ENCODE measurements around the gene ETNK1. TPM values are rescaled to one million over a fixed set of nuclear protein-coding genes. Genes with fewer than 3 reads are reported as not detected.

The ETNK1 gene
- total RNA-seq, 2 experiments from 2014 or later: 54.9 to 55.2 TPM

- DNase-seq: no peak
- ChIA-PET POLR2A (no interaction called here), CTCF (no interaction called here)
- H3K9me3 Mint-ChIP-seq: no peaks in the 10 kb centered on the region
- intact Hi-C loops (cut with micrococcal nuclease): no loop called here
- no peaks in the 10 kb centered on the region for H3K36me3 Mint-ChIP-seq (ENCODE audit: low read depth)
- TF ChIP-seq, protein P1, sequence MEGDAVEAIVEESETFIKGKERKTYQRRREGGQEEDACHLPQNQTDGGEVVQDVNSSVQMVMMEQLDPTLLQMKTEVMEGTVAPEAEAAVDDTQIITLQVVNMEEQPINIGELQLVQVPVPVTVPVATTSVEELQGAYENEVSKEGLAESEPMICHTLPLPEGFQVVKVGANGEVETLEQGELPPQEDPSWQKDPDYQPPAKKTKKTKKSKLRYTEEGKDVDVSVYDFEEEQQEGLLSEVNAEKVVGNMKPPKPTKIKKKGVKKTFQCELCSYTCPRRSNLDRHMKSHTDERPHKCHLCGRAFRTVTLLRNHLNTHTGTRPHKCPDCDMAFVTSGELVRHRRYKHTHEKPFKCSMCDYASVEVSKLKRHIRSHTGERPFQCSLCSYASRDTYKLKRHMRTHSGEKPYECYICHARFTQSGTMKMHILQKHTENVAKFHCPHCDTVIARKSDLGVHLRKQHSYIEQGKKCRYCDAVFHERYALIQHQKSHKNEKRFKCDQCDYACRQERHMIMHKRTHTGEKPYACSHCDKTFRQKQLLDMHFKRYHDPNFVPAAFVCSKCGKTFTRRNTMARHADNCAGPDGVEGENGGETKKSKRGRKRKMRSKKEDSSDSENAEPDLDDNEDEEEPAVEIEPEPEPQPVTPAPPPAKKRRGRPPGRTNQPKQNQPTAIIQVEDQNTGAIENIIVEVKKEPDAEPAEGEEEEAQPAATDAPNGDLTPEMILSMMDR (IDR thresholded peaks at IDR 0.05): peak; percentile 47
- peaks cover 4% of the 10 kb centered on the region for H3K27me3 Mint-ChIP-seq
- ATAC-seq: peak; percentile 53
- no peak overlapping the region for H3K4me3 Mint-ChIP-seq
- peaks cover 3% of the 10 kb centered on the region for H3K4me1 Mint-ChIP-seq (ENCODE audit: low read depth)
- H3K27ac Mint-ChIP-seq: no peak overlapping the region
These were observed 84.3 kb downstream of the ETNK1 start for GRCh38 chr12:22709292-22709691.

GRCh38 chr12:22712083-22712482 is 87.1 kb downstream of the ETNK1 start:
- CTCF ChIA-PET: interaction anchor here (1.0 to 1.5 kb wide), 2 partner anchors 8 to 492 kb away, joined by 3 to 4 read pairs; no protein-coding TSS in a partner anchor
- POLR2A ChIA-PET: no interaction called here
- H3K27me3 Mint-ChIP-seq: peaks cover 2% of the 10 kb centered on the region
- ATAC-seq (no peak), DNase-seq (no peak)
- H3K36me3 Mint-ChIP-seq (ENCODE audit: low read depth): no peaks in the 10 kb centered on the region
- intact Hi-C loops (cut with micrococcal nuclease): no loop called here
- H3K9me3 Mint-ChIP-seq: no peaks in the 10 kb centered on the region
- no peak overlapping the region for H3K4me3 Mint-ChIP-seq
- TF ChIP-seq, protein P1 (IDR thresholded peaks at IDR 0.05): no peak
- H3K4me1 Mint-ChIP-seq (ENCODE audit: low read depth): peaks cover 3% of the 10 kb centered on the region
- no peak overlapping the region for H3K27ac Mint-ChIP-seq

- no peaks in the 10 kb centered on the region for H3K4me1 Mint-ChIP-seq (ENCODE audit: low read depth)
- no peaks in the 10 kb centered on the region for H3K9me3 Mint-ChIP-seq
- ChIA-PET CTCF (interaction anchor here (1.5 kb wide), 1 partner anchor 30 kb away, joined by 3 read pairs; no protein-coding TSS in a partner anchor), POLR2A (interaction anchor here (0.6 kb wide), 1 partner anchor 18 kb away, joined by 3 read pairs; no protein-coding TSS in a partner anchor)
- no peak overlapping the region for H3K4me3 Mint-ChIP-seq
- DNase-seq: no peak
- TF ChIP-seq, protein P1 (IDR thresholded peaks at IDR 0.05): no peak
- H3K36me3 Mint-ChIP-seq (ENCODE audit: low read depth): no peaks in the 10 kb centered on the region
- intact Hi-C loops (cut with micrococcal nuclease): no loop called here
- H3K27ac Mint-ChIP-seq: no peak overlapping the region
- ATAC-seq: no peak
- peaks cover 4% of the 10 kb centered on the region for H3K27me3 Mint-ChIP-seq
These were observed 90.3 kb downstream of the ETNK1 start for GRCh38 chr12:22715254-22715653.

DNA sequence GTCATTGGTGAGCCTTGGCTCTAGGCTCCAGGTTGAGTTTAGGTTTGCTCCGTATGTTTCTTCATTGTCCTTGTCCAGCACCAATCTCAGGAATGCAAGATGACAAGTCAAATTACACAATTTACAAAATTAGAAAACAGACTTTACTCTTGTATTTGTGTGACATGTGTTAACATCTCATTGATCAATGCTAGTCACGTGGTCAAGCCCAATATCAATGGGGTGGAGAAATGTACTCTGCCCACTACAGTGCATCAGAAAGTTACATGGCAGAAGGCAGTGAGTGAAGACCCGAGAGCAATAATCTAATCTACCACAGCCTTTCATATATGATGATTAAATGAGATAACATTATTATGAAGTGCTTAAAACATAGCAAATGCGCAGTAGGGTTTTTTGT is 94.8 kb downstream of the ETNK1 start:
- H3K36me3 Mint-ChIP-seq (ENCODE audit: low read depth): no peaks in the 10 kb centered on the region
- ATAC-seq (no peak), DNase-seq (no peak)
- ChIA-PET POLR2A (no interaction called here), CTCF (no interaction called here)
- H3K4me1 Mint-ChIP-seq (ENCODE audit: low read depth): no peaks in the 10 kb centered on the region
- H3K9me3 Mint-ChIP-seq: no peaks in the 10 kb centered on the region
- H3K27ac Mint-ChIP-seq: no peak overlapping the region
- H3K27me3 Mint-ChIP-seq: peaks cover 7% of the 10 kb centered on the region
- TF ChIP-seq, protein P1 (IDR thresholded peaks at IDR 0.05): no peak
- H3K4me3 Mint-ChIP-seq: no peak overlapping the region
- intact Hi-C loops (cut with micrococcal nuclease): no loop called here

- Mint-ChIP-seq H3K4me3 (no peak overlapping the region), H3K36me3 (ENCODE audit: low read depth) (no peaks in the 10 kb centered on the region), H3K27me3 (peaks cover 7% of the 10 kb centered on the region), H3K27ac (no peak overlapping the region), H3K4me1 (ENCODE audit: low read depth) (no peaks in the 10 kb centered on the region), H3K9me3 (no peaks in the 10 kb centered on the region)
- TF ChIP-seq, protein P1 (IDR thresholded peaks at IDR 0.05): no peak
- POLR2A ChIA-PET: no interaction called here
- CTCF ChIA-PET: no interaction called here
- intact Hi-C loops (cut with micrococcal nuclease): no loop called here
- no peak for DNase-seq
- no peak for ATAC-seq
These were observed 97.1 kb downstream of the ETNK1 start for GRCh38 chr12:22722081-22722480.
